ENCODE results near the gene KRT86.
"Not testable (repeated sequence)": the region's sequence is repeated elsewhere in the genome, so short reads cannot be mapped to it uniquely, and the experiment has no call there.

KRT86 gene

GRCh38 chr12:52252728-52253343, 21.6 kb upstream of the KRT86 start:
- no peak for TF ChIP-seq ZNF274 (IDR thresholded peaks at IDR 0.05; ENCODE audit: low read depth, low read length)
- no peak overlapping the region for H3K4me3 ChIP-seq (ENCODE audit: low read length)

GRCh38 chr12:52253391-52254179, 20.9 kb upstream of the KRT86 start:
- H3K4me3 ChIP-seq (ENCODE audit: low read length), result no peak overlapping the region
- no peak for TF ChIP-seq ZNF274 (IDR thresholded peaks at IDR 0.05; ENCODE audit: low read depth, low read length)

- no peak for TF ChIP-seq ZNF274 (IDR thresholded peaks at IDR 0.05; ENCODE audit: low read depth, low read length)
- H3K4me3 ChIP-seq (ENCODE audit: low read length), result no peak overlapping the region
Observed at GRCh38 chr12:52254180-52254964, 20.1 kb upstream of the KRT86 start.

- no peak overlapping the region for H3K4me3 ChIP-seq (ENCODE audit: low read length)
- no peak for TF ChIP-seq ZNF274 (IDR thresholded peaks at IDR 0.05; ENCODE audit: low read depth, low read length)
Observed at GRCh38 chr12:52254965-52255751, 19.3 kb upstream of the KRT86 start.

GRCh38 chr12:52255926-52256583, 18.4 kb upstream of the KRT86 start:
- H3K4me3 ChIP-seq (ENCODE audit: low read length), result no peak overlapping the region
- TF ChIP-seq ZNF274 (IDR thresholded peaks at IDR 0.05; ENCODE audit: low read depth, low read length), result no peak

GRCh38 chr12:52256584-52256935, 17.9 kb upstream of the KRT86 start:
- no peak for TF ChIP-seq ZNF274 (IDR thresholded peaks at IDR 0.05; ENCODE audit: low read depth, low read length)
- no peak overlapping the region for H3K4me3 ChIP-seq (ENCODE audit: low read length)

GRCh38 chr12:52257074-52257551, 17.3 kb upstream of the KRT86 start:
- TF ChIP-seq ZNF274 (IDR thresholded peaks at IDR 0.05; ENCODE audit: low read depth, low read length), result no peak
- H3K4me3 ChIP-seq (ENCODE audit: low read length), result no peak overlapping the region

- not testable (repeated sequence) for H3K4me3 ChIP-seq (ENCODE audit: low read length)
Observed at GRCh38 chr12:52257922-52258321, 16.5 kb upstream of the KRT86 start.

GRCh38 chr12:52258335-52258901, 16.0 kb upstream of the KRT86 start:
- H3K4me3 ChIP-seq (ENCODE audit: low read length), result no peak overlapping the region
- no peak for TF ChIP-seq ZNF274 (IDR thresholded peaks at IDR 0.05; ENCODE audit: low read depth, low read length)

GRCh38 chr12:52259657-52260243, 14.7 kb upstream of the KRT86 start:
- TF ChIP-seq ZNF274 (IDR thresholded peaks at IDR 0.05; ENCODE audit: low read depth, low read length), result no peak
- no peak overlapping the region for H3K4me3 ChIP-seq (ENCODE audit: low read length)

- H3K4me3 ChIP-seq (ENCODE audit: low read length), result no peak overlapping the region
- no peak for TF ChIP-seq ZNF274 (IDR thresholded peaks at IDR 0.05; ENCODE audit: low read depth, low read length)
Observed at GRCh38 chr12:52260361-52261207, 13.9 kb upstream of the KRT86 start.

- TF ChIP-seq ZNF274 (IDR thresholded peaks at IDR 0.05; ENCODE audit: low read depth, low read length), result no peak
Observed at GRCh38 chr12:52261208-52261484, 13.3 kb upstream of the KRT86 start.

More at GRCh38 chr12:52261208-52261484, 13.3 kb upstream of the KRT86 start:
- no peak overlapping the region for H3K4me3 ChIP-seq (ENCODE audit: low read length)

All from GM08714 (cell line).